DND-41 (cell line): Measurements from ENCODE around the gene BOLL.

ENCODE experiments used
- ATAC-seq: fragments of 200-7000 bp; cut with Tn5 transposase; 3 replicates; pipeline ENCODE4 v1.9.1; 2021; ENCODE audit warnings: low read depth; ENCODE audit not compliant: insufficient read depth
- DNase-seq: peaks from one replicate; pipeline ENCODE4 v3.0.0-alpha.2; 2020
- H2AFZ ChIP-seq: 2 replicates; pipeline ENCODE4 v1.6.0; 2012; ENCODE audit warnings: low read depth, low read length
- H3K27ac ChIP-seq: 2 replicates; pipeline ENCODE4 v1.5.1; 2012; ENCODE audit warnings: low read length, inconsistent platforms
- H3K27me3 ChIP-seq: fragments of 200-600 bp; sonication (generic); 2 replicates; pipeline ENCODE4 v1.6.0; 2012; ENCODE audit warnings: low read length, mild to moderate bottlenecking, inconsistent platforms; ENCODE audit not compliant: insufficient read depth, poor library complexity
- H3K36me3 ChIP-seq: 2 replicates; pipeline ENCODE4 v1.5.1; 2012; ENCODE audit warnings: low read length, inconsistent platforms; ENCODE audit not compliant: insufficient read depth
- H3K4me1 ChIP-seq: 2 replicates; pipeline ENCODE4 v1.5.1; 2012; ENCODE audit warnings: mild to moderate bottlenecking, low read length; ENCODE audit not compliant: insufficient read depth
- H3K4me2 ChIP-seq: 2 replicates; pipeline ENCODE4 v1.6.0; 2012; ENCODE audit warnings: mild to moderate bottlenecking, moderate library complexity, low read length, inconsistent platforms; ENCODE audit not compliant: insufficient read depth
- H3K4me3 ChIP-seq, 2 experiments: fragments of 200-600 bp in 1 of 2; shearing (Covaris generic) in 1 of 2; 2 replicates each; pipeline ENCODE4 v1.5.1; 2012 to 2016; ENCODE audit warnings: inconsistent platforms in 2 of 2, low read length in 2 of 2, mild to moderate bottlenecking in 2 of 2, low read depth in 1 of 2, moderate library complexity in 1 of 2
- H3K79me2 ChIP-seq: 2 replicates; pipeline ENCODE4 v1.6.0; 2012; ENCODE audit warnings: low read length, inconsistent platforms; ENCODE audit not compliant: insufficient read depth
- H3K9ac ChIP-seq: 2 replicates; pipeline ENCODE4 v1.6.0; 2012; ENCODE audit warnings: low read depth, mild to moderate bottlenecking, inconsistent platforms, low read length, moderate library complexity
- H3K9me3 ChIP-seq: 2 replicates; pipeline ENCODE4 v1.5.1; 2012; ENCODE audit warnings: low read length, moderate library complexity, mild to moderate bottlenecking, inconsistent platforms; ENCODE audit not compliant: insufficient read depth, severe bottlenecking
- H4K20me1 ChIP-seq: 2 replicates; pipeline ENCODE4 v1.6.0; 2012; ENCODE audit warnings: low read length; ENCODE audit not compliant: insufficient read depth
- CTCF ChIP-seq: IDR thresholded peaks from 2 replicates; pipeline ENCODE4 v1.5.1; 2012; ENCODE audit warnings: borderline replicate concordance, low read length, moderate library complexity, mild to moderate bottlenecking; ENCODE audit not compliant: poor library complexity, severe bottlenecking; ENCODE audit errors: extremely low read depth
- EZH2 ChIP-seq: IDR thresholded peaks from 3 replicates; pipeline ENCODE4 v1.6.1; 2012; ENCODE audit warnings: borderline replicate concordance, low read depth, mild to moderate bottlenecking, moderate library complexity, low read length, inconsistent platforms; ENCODE audit not compliant: severe bottlenecking

Gene BOLL

DNA sequence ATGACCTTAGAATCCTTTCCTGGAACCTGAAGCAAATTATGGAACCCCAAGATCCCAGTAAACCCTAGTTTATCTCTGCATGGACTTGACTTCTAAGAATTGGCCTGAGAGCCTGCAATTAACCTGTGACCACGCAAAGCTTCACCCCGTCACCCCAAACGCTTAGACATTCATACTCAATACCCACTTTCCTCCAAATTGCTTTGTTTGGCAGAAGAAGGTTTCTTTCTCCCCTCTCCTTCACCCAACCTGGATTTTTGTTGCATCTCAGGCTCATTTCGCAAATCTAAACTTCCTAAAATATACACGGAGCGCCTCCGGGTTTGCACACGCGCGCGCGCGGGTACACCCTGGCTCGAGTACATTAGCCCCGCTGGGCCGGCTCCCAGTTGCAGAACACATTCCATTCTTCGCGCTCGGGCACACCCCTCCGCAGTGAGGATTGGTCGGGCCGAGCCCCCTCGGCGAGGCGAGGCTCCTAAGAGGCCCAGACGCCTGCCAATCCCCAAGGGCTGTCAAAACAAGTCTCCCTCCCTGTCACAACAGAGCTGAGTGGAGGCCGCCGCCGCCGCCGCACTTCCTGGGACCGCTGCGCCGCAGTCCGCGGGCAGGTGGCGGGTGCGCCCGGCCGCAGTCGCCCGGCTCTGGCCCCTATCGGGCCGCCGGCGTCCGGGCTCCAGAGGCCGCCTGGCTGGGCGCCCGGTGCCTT, 19.1 kb upstream of the BOLL start, which contains the start of gene PLCL1:
Gene PLCL1, plus strand, starts transcription at position 545 of the 709 bp plus-strand sequence.
- Histone ChIP-seq H3K4me2 (peak within 1 kb of the TSS; percentile 96), H3K4me3 (peak within 1 kb of the TSS; percentile 52 to 64; a peak in 3 of 4 replicates), H3K4me1 (peaks cover 44% of the 10 kb centered on the region), H4K20me1 (no peaks in the 10 kb centered on the region), H3K79me2 (no peaks in the 10 kb centered on the region), H2AFZ (peak within 1 kb of the TSS; percentile 76), H3K36me3 (no peaks in the 10 kb centered on the region), H3K9ac (peak within 1 kb of the TSS; percentile 67), H3K9me3 (no peaks in the 10 kb centered on the region), H3K27ac (peak within 1 kb of the TSS; percentile 41; the same call in 1 of the 2 replicates), H3K27me3 (peaks cover 20% of the 10 kb centered on the region)
- DNase-seq (peak; percentile 96), ATAC-seq (peak; percentile 99)
- TF ChIP-seq EZH2 (no peak), CTCF (no peak)

- peak; percentile 93 for TF ChIP-seq CTCF
- TF ChIP-seq EZH2: no peak
- peaks cover 39% of the 10 kb centered on the region for H3K4me1 ChIP-seq
- no peaks in the 10 kb centered on the region for H3K79me2 ChIP-seq
- H3K27ac ChIP-seq: no peak overlapping the region
- H3K9ac ChIP-seq: no peak overlapping the region
- no peaks in the 10 kb centered on the region for H3K9me3 ChIP-seq
- no peaks in the 10 kb centered on the region for H4K20me1 ChIP-seq
- no peak overlapping the region for H3K4me3 ChIP-seq
- H3K36me3 ChIP-seq: no peaks in the 10 kb centered on the region
- DNase-seq (peak; percentile 38), ATAC-seq (peak; percentile 29)
- no peak overlapping the region for H2AFZ ChIP-seq
- peak overlapping the region; percentile 96; the same call in 1 of the 2 replicates for H3K4me2 ChIP-seq
- H3K27me3 ChIP-seq: peaks cover 22% of the 10 kb centered on the region
These were observed 17.9 kb upstream of the BOLL start for GRCh38 chr2:197803033-197803444.

- no peak for TF ChIP-seq EZH2
- no peak for TF ChIP-seq CTCF
- no peak overlapping the region for H3K4me3 ChIP-seq
- no peak overlapping the region for H2AFZ ChIP-seq
- H3K9me3 ChIP-seq: no peaks in the 10 kb centered on the region
- H3K36me3 ChIP-seq: no peaks in the 10 kb centered on the region
- no peaks in the 10 kb centered on the region for H3K79me2 ChIP-seq
- peaks cover 25% of the 10 kb centered on the region for H3K4me1 ChIP-seq
- no peaks in the 10 kb centered on the region for H4K20me1 ChIP-seq
- no peak overlapping the region for H3K9ac ChIP-seq
- H3K27me3 ChIP-seq: peaks cover 22% of the 10 kb centered on the region
- ATAC-seq: no peak
- no peak for DNase-seq
- no peak overlapping the region for H3K4me2 ChIP-seq
- no peak overlapping the region for H3K27ac ChIP-seq
These were observed 15.9 kb upstream of the BOLL start for GRCh38 chr2:197801033-197801432.
